Smooth muscle cell of the pulmonary artery (primary cell): ENCODE measurements around the gene OR2AT4. TPM values are rescaled to one million over a fixed set of nuclear protein-coding genes. Genes with fewer than 3 reads are reported as not detected.

Experiments used
- total RNA-seq: library from RNA; depleted of rRNA; stranded (reverse); fragments of >200 nt; gene quantifications from 2 replicates; pipeline ENCODE4 v1.2.3, GENCODE V29; 2014

The OR2AT4 gene
- total RNA-seq: not detected in 2 replicates

DNA sequence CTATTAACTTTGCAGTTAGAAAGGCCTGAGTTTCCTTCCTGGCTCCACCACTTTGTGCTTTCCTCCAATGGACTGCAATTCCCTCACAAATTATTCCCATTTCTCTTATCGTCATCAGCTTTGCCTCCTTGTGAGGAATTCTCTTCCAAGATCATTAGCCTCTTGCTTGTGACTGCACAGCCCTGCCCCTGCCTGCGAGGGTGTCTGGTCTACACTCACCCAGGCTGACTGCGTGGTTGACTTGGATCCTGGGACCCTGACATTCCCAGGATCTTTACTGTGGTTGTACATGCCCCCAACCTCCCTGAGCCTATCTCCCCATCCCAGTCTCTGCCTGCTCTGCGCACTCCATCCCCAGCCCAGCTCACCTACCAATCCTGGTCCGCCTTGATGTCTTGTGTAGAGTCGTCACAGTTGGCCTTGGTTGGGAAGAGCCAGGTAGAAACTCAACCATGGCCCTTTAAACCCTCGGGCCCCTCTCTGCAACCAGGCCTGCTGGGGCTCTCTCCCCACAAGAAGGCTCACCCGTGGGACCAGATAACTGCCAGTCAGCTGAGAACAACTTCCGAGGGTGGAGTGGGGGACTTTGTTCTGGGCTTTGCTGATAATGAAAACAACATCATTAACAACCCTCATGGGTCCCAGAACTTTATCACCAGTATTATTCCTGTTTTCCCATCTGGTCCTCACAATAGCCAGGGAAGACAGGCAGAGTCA is at the start of gene OR2AT4:
Gene OR2AT4, minus strand, starts transcription at position 421 of the 717 bp plus-strand sequence.

Other genes with a start within 250 kb of the OR2AT4 start
- 13.6 and 23.3 TPM in 2 replicates for gene XRRA1, start 147.8 kb downstream of the OR2AT4 start, total RNA-seq
- 34.5 and 36.9 TPM in 2 replicates for gene SPCS2, start 147.6 kb downstream of the OR2AT4 start, total RNA-seq
- 6.3 and 6.9 TPM in 2 replicates for gene NEU3, start 107.9 kb downstream of the OR2AT4 start, total RNA-seq
- gene SLCO2B1, start 54.2 kb upstream of the OR2AT4 start, total RNA-seq: 0.03 TPM in 1 of 2 replicates, not detected in the other
- gene TPBGL, start 143.9 kb upstream of the OR2AT4 start, total RNA-seq: under 0.01 TPM in 1 of 2 replicates, not detected in the other